Mucosa of rectum (tissue), 2 donors: ENCODE results near the gene GPX6.
"Not testable (repeated sequence)": the region's sequence is repeated elsewhere in the genome, so short reads cannot be mapped to it uniquely, and the experiment has no call there.

Source experiments
- H3K27ac ChIP-seq, 2 donors: one replicate each; pipeline ENCODE4 v1.7.0; 2013; ENCODE audit warnings: inconsistent platforms in 2 of 2, low read depth in 2 of 2, low read length in 2 of 2
- H3K27me3 ChIP-seq, 2 donors: one replicate each; pipeline ENCODE4 v1.7.0; 2013; ENCODE audit warnings: low read length in 2 of 2; ENCODE audit not compliant: control insufficient read depth in 2 of 2, insufficient read depth in 2 of 2
- H3K36me3 ChIP-seq, 2 donors: one replicate each; pipeline ENCODE4 v1.7.0; 2013; ENCODE audit warnings: low read length in 2 of 2; ENCODE audit not compliant: control insufficient read depth in 2 of 2, insufficient read depth in 2 of 2
- H3K4me1 ChIP-seq, 2 donors: one replicate each; pipeline ENCODE4 v1.7.0; 2013; ENCODE audit warnings: low read length in 2 of 2, mild to moderate bottlenecking in 1 of 2; ENCODE audit not compliant: control insufficient read depth in 2 of 2, insufficient read depth in 2 of 2
- H3K4me3 ChIP-seq, 2 donors: one replicate each; pipeline ENCODE4 v1.7.0; 2013; ENCODE audit warnings: low read length in 2 of 2
- H3K9ac ChIP-seq, 2 donors: one replicate each; pipeline ENCODE4 v1.7.0; 2013; ENCODE audit warnings: low read length in 2 of 2, low read depth in 1 of 2, mild to moderate bottlenecking in 1 of 2
- H3K9me3 ChIP-seq, 2 donors: one replicate each; pipeline ENCODE4 v1.7.0; 2013; ENCODE audit warnings: low read length in 2 of 2; ENCODE audit not compliant: control insufficient read depth in 2 of 2
- donor health status: healthy.
- donor health status: Normal muscosa, but diverticular disease.

GPX6 gene

GRCh38 chr6:28525496-28526039, 10.0 kb upstream of the GPX6 start, which contains the start of gene GPX5:
TSS of gene GPX5 (plus strand) at chr6:28525881. CDS start at chr6:28526014, 133 bp downstream.
- no peaks in the 10 kb centered on the region for H3K9me3 ChIP-seq
- H3K4me1 ChIP-seq: no peaks in the 10 kb centered on the region
- no peak within 1 kb of the TSS for H3K27ac ChIP-seq
- no peak within 1 kb of the TSS for H3K9ac ChIP-seq
- no peaks in the 10 kb centered on the region for H3K27me3 ChIP-seq
- H3K4me3 ChIP-seq: no peak within 1 kb of the TSS
- no peaks in the 10 kb centered on the region for H3K36me3 ChIP-seq

- Histone ChIP-seq H3K4me1 (no peaks in the 10 kb centered on the region), H3K27me3 (peaks cover 0 to 2% of the 10 kb centered on the region in 2 donors), H3K36me3 (no peaks in the 10 kb centered on the region), H3K27ac (no peak overlapping the region), H3K9me3 (no peaks in the 10 kb centered on the region), H3K9ac (no peak overlapping the region), H3K4me3 (no peak overlapping the region)
Observed at GRCh38 chr6:28523241-28523622, 7.6 kb upstream of the GPX6 start.

- no peaks in the 10 kb centered on the region for H3K36me3 ChIP-seq
- no peaks in the 10 kb centered on the region for H3K4me1 ChIP-seq
- H3K4me3 ChIP-seq: no peak overlapping the region
- no peak overlapping the region for H3K9ac ChIP-seq
- H3K9me3 ChIP-seq: no peaks in the 10 kb centered on the region
- peaks cover 0 to 2% of the 10 kb centered on the region in 2 donors for H3K27me3 ChIP-seq
- H3K27ac ChIP-seq: no peak overlapping the region
Observed at GRCh38 chr6:28522594-28523240, 7.1 kb upstream of the GPX6 start.

- no peaks in the 10 kb centered on the region for H3K9me3 ChIP-seq
- no peak overlapping the region for H3K9ac ChIP-seq
- peaks cover 2 to 4% of the 10 kb centered on the region in 2 donors for H3K27me3 ChIP-seq
- H3K36me3 ChIP-seq: no peaks in the 10 kb centered on the region
- no peak overlapping the region for H3K27ac ChIP-seq
- H3K4me3 ChIP-seq: no peak overlapping the region
- no peaks in the 10 kb centered on the region for H3K4me1 ChIP-seq
Observed at GRCh38 chr6:28517964-28518363, 2.4 kb upstream of the GPX6 start.

- H3K4me3 ChIP-seq, H3K9ac ChIP-seq, H3K36me3 ChIP-seq, H3K9me3 ChIP-seq, H3K27me3 ChIP-seq, H3K4me1 ChIP-seq, H3K27ac ChIP-seq: not testable (repeated sequence)
Observed at GRCh38 chr6:28512387-28512786, 3.2 kb downstream of the GPX6 start.

- no peak overlapping the region for H3K27ac ChIP-seq
- H3K36me3 ChIP-seq: no peaks in the 10 kb centered on the region
- H3K27me3 ChIP-seq: peaks cover 0 to 4% of the 10 kb centered on the region in 2 donors
- no peaks in the 10 kb centered on the region for H3K4me1 ChIP-seq
- H3K4me3 ChIP-seq: no peak overlapping the region
- H3K9me3 ChIP-seq: no peaks in the 10 kb centered on the region
- no peak overlapping the region for H3K9ac ChIP-seq
Observed at GRCh38 chr6:28511628-28512300, 3.8 kb downstream of the GPX6 start.

GRCh38 chr6:28506807-28507475, 8.7 kb downstream of the GPX6 start:
- H3K4me1 ChIP-seq: no peaks in the 10 kb centered on the region
- no peaks in the 10 kb centered on the region for H3K9me3 ChIP-seq
- no peak overlapping the region for H3K4me3 ChIP-seq
- no peaks in the 10 kb centered on the region for H3K36me3 ChIP-seq
- H3K9ac ChIP-seq: no peak overlapping the region
- H3K27me3 ChIP-seq: peaks cover 0 to 3% of the 10 kb centered on the region in 2 donors
- no peak overlapping the region for H3K27ac ChIP-seq

GRCh38 chr6:28505733-28506132, 9.9 kb downstream of the GPX6 start:
- H3K4me3 ChIP-seq: no peak overlapping the region
- no peak overlapping the region for H3K27ac ChIP-seq
- no peaks in the 10 kb centered on the region for H3K4me1 ChIP-seq
- H3K9ac ChIP-seq: no peak overlapping the region
- H3K36me3 ChIP-seq: no peaks in the 10 kb centered on the region
- H3K9me3 ChIP-seq: no peaks in the 10 kb centered on the region
- H3K27me3 ChIP-seq: peaks cover 0 to 5% of the 10 kb centered on the region in 2 donors

GRCh38 chr6:28502709-28503305, 12.8 kb downstream of the GPX6 start:
- not testable (repeated sequence) for H3K27me3 ChIP-seq, H3K4me1 ChIP-seq, H3K9me3 ChIP-seq

GRCh38 chr6:28502136-28502535, 13.5 kb downstream of the GPX6 start:
- H3K9ac ChIP-seq, H3K9me3 ChIP-seq, H3K27me3 ChIP-seq, H3K36me3 ChIP-seq, H3K27ac ChIP-seq, H3K4me1 ChIP-seq, H3K4me3 ChIP-seq: not testable (repeated sequence)

More at GRCh38 chr6:28502709-28503305, 12.8 kb downstream of the GPX6 start:
- H3K27ac ChIP-seq, H3K4me3 ChIP-seq, H3K9ac ChIP-seq, H3K36me3 ChIP-seq: not testable (repeated sequence)
